ENCODE results near the gene WASF3.

DNA sequence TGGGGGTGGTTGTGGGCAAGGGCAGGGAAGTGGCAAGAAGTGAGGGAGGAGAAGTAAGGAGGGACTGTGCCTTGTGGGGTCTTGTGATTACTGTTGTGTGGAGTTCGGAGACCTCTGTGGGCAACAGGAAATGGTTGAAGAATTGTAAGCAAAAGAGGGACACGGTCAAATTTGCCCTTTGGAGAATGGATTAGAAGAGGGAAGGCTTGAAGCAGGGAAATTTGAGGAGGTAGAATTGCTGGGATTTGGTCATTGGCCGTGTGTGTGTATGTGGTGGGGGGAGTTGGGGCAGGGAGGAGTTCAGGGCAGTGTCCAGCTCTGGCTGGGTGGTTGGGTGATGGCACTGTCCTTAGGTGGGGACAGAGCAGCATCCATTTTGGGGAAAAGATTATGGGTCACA lies 3.6 kb downstream of the WASF3 start:
- TF ChIP-seq, protein P1, sequence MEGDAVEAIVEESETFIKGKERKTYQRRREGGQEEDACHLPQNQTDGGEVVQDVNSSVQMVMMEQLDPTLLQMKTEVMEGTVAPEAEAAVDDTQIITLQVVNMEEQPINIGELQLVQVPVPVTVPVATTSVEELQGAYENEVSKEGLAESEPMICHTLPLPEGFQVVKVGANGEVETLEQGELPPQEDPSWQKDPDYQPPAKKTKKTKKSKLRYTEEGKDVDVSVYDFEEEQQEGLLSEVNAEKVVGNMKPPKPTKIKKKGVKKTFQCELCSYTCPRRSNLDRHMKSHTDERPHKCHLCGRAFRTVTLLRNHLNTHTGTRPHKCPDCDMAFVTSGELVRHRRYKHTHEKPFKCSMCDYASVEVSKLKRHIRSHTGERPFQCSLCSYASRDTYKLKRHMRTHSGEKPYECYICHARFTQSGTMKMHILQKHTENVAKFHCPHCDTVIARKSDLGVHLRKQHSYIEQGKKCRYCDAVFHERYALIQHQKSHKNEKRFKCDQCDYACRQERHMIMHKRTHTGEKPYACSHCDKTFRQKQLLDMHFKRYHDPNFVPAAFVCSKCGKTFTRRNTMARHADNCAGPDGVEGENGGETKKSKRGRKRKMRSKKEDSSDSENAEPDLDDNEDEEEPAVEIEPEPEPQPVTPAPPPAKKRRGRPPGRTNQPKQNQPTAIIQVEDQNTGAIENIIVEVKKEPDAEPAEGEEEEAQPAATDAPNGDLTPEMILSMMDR (IDR thresholded peaks at IDR 0.05; ENCODE audit: low read depth, low read length, missing input control) = no peak
- TF ChIP-seq YY1 (IDR thresholded peaks at IDR 0.05) = no peak
- TF ChIP-seq, protein P2, sequence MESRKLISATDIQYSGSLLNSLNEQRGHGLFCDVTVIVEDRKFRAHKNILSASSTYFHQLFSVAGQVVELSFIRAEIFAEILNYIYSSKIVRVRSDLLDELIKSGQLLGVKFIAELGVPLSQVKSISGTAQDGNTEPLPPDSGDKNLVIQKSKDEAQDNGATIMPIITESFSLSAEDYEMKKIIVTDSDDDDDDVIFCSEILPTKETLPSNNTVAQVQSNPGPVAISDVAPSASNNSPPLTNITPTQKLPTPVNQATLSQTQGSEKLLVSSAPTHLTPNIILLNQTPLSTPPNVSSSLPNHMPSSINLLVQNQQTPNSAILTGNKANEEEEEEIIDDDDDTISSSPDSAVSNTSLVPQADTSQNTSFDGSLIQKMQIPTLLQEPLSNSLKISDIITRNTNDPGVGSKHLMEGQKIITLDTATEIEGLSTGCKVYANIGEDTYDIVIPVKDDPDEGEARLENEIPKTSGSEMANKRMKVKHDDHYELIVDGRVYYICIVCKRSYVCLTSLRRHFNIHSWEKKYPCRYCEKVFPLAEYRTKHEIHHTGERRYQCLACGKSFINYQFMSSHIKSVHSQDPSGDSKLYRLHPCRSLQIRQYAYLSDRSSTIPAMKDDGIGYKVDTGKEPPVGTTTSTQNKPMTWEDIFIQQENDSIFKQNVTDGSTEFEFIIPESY (IDR thresholded peaks at IDR 0.05) = no peak
- no peak for TF ChIP-seq JUND (IDR thresholded peaks at IDR 0.05)
- TF ChIP-seq, protein P3, sequence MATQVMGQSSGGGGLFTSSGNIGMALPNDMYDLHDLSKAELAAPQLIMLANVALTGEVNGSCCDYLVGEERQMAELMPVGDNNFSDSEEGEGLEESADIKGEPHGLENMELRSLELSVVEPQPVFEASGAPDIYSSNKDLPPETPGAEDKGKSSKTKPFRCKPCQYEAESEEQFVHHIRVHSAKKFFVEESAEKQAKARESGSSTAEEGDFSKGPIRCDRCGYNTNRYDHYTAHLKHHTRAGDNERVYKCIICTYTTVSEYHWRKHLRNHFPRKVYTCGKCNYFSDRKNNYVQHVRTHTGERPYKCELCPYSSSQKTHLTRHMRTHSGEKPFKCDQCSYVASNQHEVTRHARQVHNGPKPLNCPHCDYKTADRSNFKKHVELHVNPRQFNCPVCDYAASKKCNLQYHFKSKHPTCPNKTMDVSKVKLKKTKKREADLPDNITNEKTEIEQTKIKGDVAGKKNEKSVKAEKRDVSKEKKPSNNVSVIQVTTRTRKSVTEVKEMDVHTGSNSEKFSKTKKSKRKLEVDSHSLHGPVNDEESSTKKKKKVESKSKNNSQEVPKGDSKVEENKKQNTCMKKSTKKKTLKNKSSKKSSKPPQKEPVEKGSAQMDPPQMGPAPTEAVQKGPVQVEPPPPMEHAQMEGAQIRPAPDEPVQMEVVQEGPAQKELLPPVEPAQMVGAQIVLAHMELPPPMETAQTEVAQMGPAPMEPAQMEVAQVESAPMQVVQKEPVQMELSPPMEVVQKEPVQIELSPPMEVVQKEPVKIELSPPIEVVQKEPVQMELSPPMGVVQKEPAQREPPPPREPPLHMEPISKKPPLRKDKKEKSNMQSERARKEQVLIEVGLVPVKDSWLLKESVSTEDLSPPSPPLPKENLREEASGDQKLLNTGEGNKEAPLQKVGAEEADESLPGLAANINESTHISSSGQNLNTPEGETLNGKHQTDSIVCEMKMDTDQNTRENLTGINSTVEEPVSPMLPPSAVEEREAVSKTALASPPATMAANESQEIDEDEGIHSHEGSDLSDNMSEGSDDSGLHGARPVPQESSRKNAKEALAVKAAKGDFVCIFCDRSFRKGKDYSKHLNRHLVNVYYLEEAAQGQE (IDR thresholded peaks at IDR 0.05) = no peak
